Measurements from ENCODE around the gene FLRT1.

GRCh38 chr11:64052938-64053622, 17.3 kb downstream of the FLRT1 start:
- no peak for TF ChIP-seq TAF1 (IDR thresholded peaks at IDR 0.05; ENCODE audit: borderline replicate concordance, low read depth, low read length)
- TF ChIP-seq POLR2A (IDR thresholded peaks at IDR 0.05; ENCODE audit: low read depth, low read length): no peak
